GM12878 (cell line): ENCODE results near the gene ZBTB14. TPM values are rescaled to one million over a fixed set of nuclear protein-coding genes. Genes with fewer than 3 reads are reported as not detected.

ENCODE experiments used
- ATAC-seq: fragments of 200-7000 bp; cut with Tn5 transposase; 3 replicates; pipeline ENCODE4 v1.9.1; 2020; ENCODE audit warnings: mild to moderate bottlenecking, moderate library complexity
- BruUV-seq: library from RNA; stranded (reverse); fragments of 400-500 nt; replicated peaks from 2 replicates; lab custom pipeline; 2021; lab: Mats Ljungman, UMichigan
- CTCF ChIA-PET: fragments of 300-600 bp; sonication (Branson Sonifier 250); formaldehyde crosslinking; extraction: SDS; loops from one replicate; lab custom pipeline; 2021; ENCODE audit warnings: inconsistent platforms; lab: Yijun Ruan, JAX
- POLR2A ChIA-PET: fragments of 350-600 bp; formaldehyde crosslinking; extraction: SDS; loops from one replicate; lab custom pipeline; 2021; ENCODE audit warnings: inconsistent platforms; lab: Charles Lee
- RAD21 ChIA-PET: fragments of 300-600 bp; sonication (Branson Sonifier 250); formaldehyde crosslinking; loops from one replicate; lab custom pipeline; 2023; ENCODE audit warnings: antibody characterized with exemption; ENCODE audit not compliant: unreplicated experiment; lab: Charles Lee
- SMC1A ChIA-PET: fragments of 300-600 bp; sonication (Branson Sonifier 250); formaldehyde crosslinking; loops from one replicate; lab custom pipeline; 2023; ENCODE audit not compliant: unreplicated experiment, uncharacterized antibody; lab: Charles Lee
- DNase-seq: peaks from one replicate; pipeline ENCODE4 v3.0.0-alpha.2; 2011; ENCODE audit warnings: low read depth, low spot score
- FAIRE-seq: peaks from 3 replicates; lab custom pipeline; 2011; peaks lifted over from hg19 to GRCh38; lab: Jason Lieb, UNC
- H2AFZ ChIP-seq: 2 replicates; pipeline ENCODE4 v1.6.0; 2011; ENCODE audit warnings: low read depth, low read length, control low read depth; ENCODE audit not compliant: control insufficient read depth
- H3K27ac ChIP-seq: 2 replicates; pipeline ENCODE4 v1.5.1; 2011; ENCODE audit warnings: control low read depth; ENCODE audit not compliant: control insufficient read depth, insufficient read depth
- H3K27me3 ChIP-seq, 2 experiments: replicated peaks in 1 of 2; 2 replicates each; pipeline versions ENCODE4 v1.6.0 to v1.6.1; 2011; ENCODE audit warnings: low read length in 1 of 2; ENCODE audit not compliant: control insufficient read depth in 2 of 2, insufficient read depth in 2 of 2
- H3K36me3 ChIP-seq, 2 experiments: 2 replicates each; pipeline ENCODE4 v1.5.1; 2011; ENCODE audit warnings: low read length in 1 of 2; ENCODE audit not compliant: control insufficient read depth in 2 of 2, insufficient read depth in 2 of 2
- H3K4me1 ChIP-seq: 2 replicates; pipeline ENCODE4 v1.6.1; 2011; ENCODE audit warnings: mild to moderate bottlenecking, low read length, moderate library complexity, mixed read lengths; ENCODE audit not compliant: control insufficient read depth, insufficient read depth
- H3K4me2 ChIP-seq: 2 replicates; pipeline ENCODE4 v1.6.0; 2011; ENCODE audit warnings: control low read depth; ENCODE audit not compliant: control insufficient read depth, insufficient read depth
- H3K4me3 ChIP-seq: fragments of 200-600 bp; sonication (generic); 2 replicates; pipeline ENCODE4 v1.5.1; 2016
- H3K79me2 ChIP-seq: 2 replicates; pipeline ENCODE4 v1.6.0; 2011; ENCODE audit warnings: low read length; ENCODE audit not compliant: control insufficient read depth, insufficient read depth
- H3K9ac ChIP-seq: 2 replicates; pipeline ENCODE4 v1.8.0; 2011; ENCODE audit warnings: low read length, control low read depth, mixed read lengths; ENCODE audit not compliant: control insufficient read depth, insufficient read depth
- H3K9me3 ChIP-seq: replicated peaks from 3 replicates; pipeline ENCODE4 v1.5.1; 2011; ENCODE audit warnings: mild to moderate bottlenecking, low read length; ENCODE audit not compliant: control insufficient read depth, insufficient read depth
- H4K20me1 ChIP-seq: 2 replicates; pipeline ENCODE4 v1.6.0; 2011; ENCODE audit not compliant: control insufficient read depth, insufficient read depth
- BACH1 ChIP-seq: fragments of 450-650 bp; IDR thresholded peaks from 2 replicates; pipeline ENCODE4 v1.6.1; 2017; ENCODE audit warnings: mild to moderate bottlenecking, borderline replicate concordance
- E2F8 ChIP-seq: fragments of 450-650 bp; IDR thresholded peaks from 2 replicates; pipeline ENCODE4 v1.6.1; 2018; ENCODE audit warnings: mild to moderate bottlenecking, low read depth, moderate library complexity; ENCODE audit not compliant: partially characterized antibody
- E4F1 ChIP-seq: fragments of 450-650 bp; IDR thresholded peaks from 2 replicates; pipeline ENCODE4 v1.6.1; 2018; ENCODE audit warnings: borderline replicate concordance, mild to moderate bottlenecking; ENCODE audit not compliant: partially characterized antibody
- ETV6 ChIP-seq, 2 experiments: fragments of 450-650 bp in 1 of 2; IDR thresholded peaks in 1 of 2; conservative IDR thresholded peaks in 1 of 2; 2 replicates each; pipeline ENCODE4 v1.6.1; 2014; ENCODE audit warnings: antibody characterized with exemption in 1 of 2, borderline replicate concordance in 1 of 2, low read depth in 1 of 2, mild to moderate bottlenecking in 1 of 2, moderate library complexity in 1 of 2
- HDAC6 ChIP-seq: fragments of 200-600 bp; sonication (generic); IDR thresholded peaks from one replicate; pipeline ENCODE4 v1.8.0; 2017; ENCODE audit warnings: antibody characterized with exemption; ENCODE audit not compliant: unreplicated experiment
- MTA2 ChIP-seq: fragments of 450-650 bp; IDR thresholded peaks from 2 replicates; pipeline ENCODE4 v1.6.1; 2016; ENCODE audit warnings: low read depth, mild to moderate bottlenecking, moderate library complexity
- NFYA ChIP-seq: IDR thresholded peaks from 2 replicates; pipeline ENCODE4 v1.6.1; 2011; ENCODE audit warnings: low read depth, mild to moderate bottlenecking, low read length, improper control_type of control experiment, borderline replicate concordance
- NR2C1 ChIP-seq: fragments of 450-650 bp; IDR thresholded peaks from 2 replicates; pipeline ENCODE4 v1.6.1; 2017; ENCODE audit warnings: antibody characterized with exemption, mild to moderate bottlenecking, moderate library complexity
- NR2F1 ChIP-seq: fragments of 450-650 bp; conservative IDR thresholded peaks from 2 replicates; pipeline ENCODE4 v1.6.1; 2017; ENCODE audit warnings: mild to moderate bottlenecking
- RFX5 ChIP-seq: IDR thresholded peaks from 2 replicates; pipeline ENCODE4 v1.6.1; 2011; ENCODE audit warnings: low read depth, low read length, improper control_type of control experiment
- SMAD1 ChIP-seq: fragments of 450-650 bp; IDR thresholded peaks from 2 replicates; pipeline ENCODE4 v1.6.1; 2018; ENCODE audit warnings: mild to moderate bottlenecking, low read depth; ENCODE audit not compliant: partially characterized antibody
- SUPT20H ChIP-seq: IDR thresholded peaks from 2 replicates; pipeline ENCODE4 v1.6.1; 2011; ENCODE audit warnings: low read depth, mild to moderate bottlenecking, low read length, moderate library complexity, borderline replicate concordance; ENCODE audit not compliant: control insufficient read depth
- ZBTB40 ChIP-seq: fragments of 450-650 bp; IDR thresholded peaks from 2 replicates; pipeline ENCODE4 v1.6.1; 2016; ENCODE audit warnings: mild to moderate bottlenecking, moderate library complexity, borderline replicate concordance
- ZNF217 ChIP-seq: fragments of 450-650 bp; IDR thresholded peaks from 2 replicates; pipeline ENCODE4 v1.6.1; 2017; ENCODE audit warnings: antibody characterized with exemption, mild to moderate bottlenecking
- ZNF274 ChIP-seq: IDR thresholded peaks from one replicate; pipeline ENCODE4 v1.8.0; 2011; ENCODE audit not compliant: insufficient read length, insufficient read depth
- ZNF622 ChIP-seq: fragments of 450-650 bp; IDR thresholded peaks from 2 replicates; pipeline ENCODE4 v1.6.1; 2017; ENCODE audit warnings: mild to moderate bottlenecking, inconsistent platforms
- WGBS: methylation state at CpG from one replicate; pipeline ENCODE4 v1.1.6; 2016; ENCODE audit warnings: low lambda C conversion rate; ENCODE audit not compliant: insufficient replicate concordance, insufficient coverage; ENCODE audit errors: missing lambda C conversion rate; 5-methylcytosine and 5-hydroxymethylcytosine counted together
- in situ Hi-C: fragments of 300-500 bp; cut with MboI; formaldehyde crosslinking; loops from 9 replicates; pipeline ENCODE4 v1.14.3; 2018; ENCODE audit warnings: mixed read lengths
- intact Hi-C: fragments of 100-400 bp; cut with micrococcal nuclease; formaldehyde crosslinking; loops from one replicate; pipeline ENCODE4 v1.14.2; 2022; ENCODE audit not compliant: unreplicated experiment
- polyA plus RNA-seq, 11 experiments: library from polyadenylated mRNA; depleted of rRNA in 4 of 11; unstranded in 6 of 11; stranded (reverse) in 5 of 11; fragments of >200 nt; fragmentation: Nextera tagmentation in 4 of 11; fragmentation: Illumina TruSeq in 1 of 11; extraction: Ambion mirVana in 4 of 11; extraction: Trizol in 1 of 11; gene quantifications; 1 replicate in 1 of 11; 2 replicates in 10 of 11; pipeline versions ENCODE4 v1.2.1 to v1.2.3, GENCODE V29; 2011 to 2016; ENCODE audit warnings: inconsistent platforms in 2 of 11, missing spikeins in 2 of 11, low read depth in 1 of 11
- total RNA-seq, 4 experiments: library from RNA; depleted of rRNA in 3 of 4; stranded (reverse); fragments of >200 nt in 3 of 4; fragmentation: Illumina TruSeq in 1 of 4; extraction: Trizol in 1 of 4; gene quantifications; 2 replicates each; pipeline versions ENCODE4 v1.2.1 to v1.2.3, GENCODE V29; 2013 to 2021

The ZBTB14 gene
- total and polyA plus RNA-seq, 10 of the 15 experiments (the other 5 are each of a cell fraction or from before 2014, with no cell fraction given) = 4.4 to 21.2 (median 11.1) TPM

- CTCF ChIA-PET = no interaction called here
- no TSS peak for BruUV-seq
- in situ Hi-C loops = no loop called here
- SMC1A ChIA-PET = no interaction called here
- WGBS = 0% methylated on average over 1 of the region's 1 CpG
- H3K27ac ChIP-seq = no peak overlapping the region
- POLR2A ChIA-PET = no interaction called here
- no peak overlapping the region for H2AFZ ChIP-seq
- FAIRE-seq (no peak), ATAC-seq (no peak), DNase-seq (no peak)
- no peak overlapping the region for H3K4me2 ChIP-seq
- H3K4me1 ChIP-seq = no peaks in the 10 kb centered on the region
- H3K79me2 ChIP-seq = no peaks in the 10 kb centered on the region
- no peaks in the 10 kb centered on the region for H3K27me3 ChIP-seq
- H3K4me3 ChIP-seq = no peak overlapping the region
- intact Hi-C loops = no loop called here
- no peaks in the 10 kb centered on the region for H3K9me3 ChIP-seq
- H3K9ac ChIP-seq = no peak overlapping the region
- RAD21 ChIA-PET = no interaction called here
- H3K36me3 ChIP-seq = no peaks in the 10 kb centered on the region
- no peaks in the 10 kb centered on the region for H4K20me1 ChIP-seq
- TF ChIP-seq E4F1 (no peak), NR2C1 (no peak), ZNF622 (no peak), HDAC6 (no peak), ZNF217 (no peak), E2F8 (no peak), MTA2 (no peak), RFX5 (no peak), ZNF274 (no peak), ETV6 (conservative IDR thresholded peaks at IDR 0.05 in 1 of 2, IDR thresholded peaks at IDR 0.05 in 1 of 2; ENCODE audit: borderline replicate concordance in 1 of 2, low read depth in 1 of 2) (no peak), SUPT20H (no peak), BACH1 (no peak), ZBTB40 (no peak), NFYA (no peak), SMAD1 (no peak), NR2F1 (no peak)
These were observed 19.7 kb downstream of the ZBTB14 start for GRCh38 chr18:5275872-5276271.
